SK-N-MC (cell line): ENCODE measurements around the gene ADAMTS12.

Experiments
- EZH2 ChIP-seq: fragments of 200-600 bp; sonication (generic); IDR thresholded peaks from one replicate; pipeline ENCODE4 v1.6.1; 2017; ENCODE audit warnings: antibody characterized with exemption
- POLR2AphosphoS5 ChIP-seq: IDR thresholded peaks from 2 replicates; pipeline ENCODE4 v1.6.1; 2012; ENCODE audit warnings: mild to moderate bottlenecking, low read depth, low read length, borderline replicate concordance

DNA sequence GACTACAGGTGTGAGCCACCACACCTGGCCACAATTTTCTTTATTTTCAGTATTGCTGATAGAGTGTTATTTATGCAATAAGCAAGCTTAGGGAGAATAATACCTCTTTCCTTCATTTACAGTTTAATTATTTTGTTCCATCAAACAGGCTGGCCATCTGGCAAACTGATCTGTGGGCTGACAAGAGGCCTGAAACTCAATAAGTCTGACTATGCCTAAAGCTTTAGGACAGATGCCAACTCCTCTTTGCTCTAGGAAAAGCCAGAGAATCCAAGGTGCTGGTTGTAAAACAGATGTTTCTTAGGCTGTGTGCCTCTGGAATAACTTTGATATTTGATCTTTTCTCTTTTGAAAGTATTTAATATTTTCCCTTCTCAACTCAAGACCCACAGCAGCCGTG is 352.6 kb downstream of the ADAMTS12 start:
- TF ChIP-seq EZH2: no peak
- no peak for TF ChIP-seq POLR2AphosphoS5
